Stimulated activated CD8-positive, alpha-beta memory T cell treated with anti-CD3 and anti-CD28 coated beads, Interleukin-7, amount 100 ng/mL, for 24 hours (primary cell): ENCODE data around the gene LRRC14B.
"Not testable (repeated sequence)": the region's sequence is repeated elsewhere in the genome, so short reads cannot be mapped to it uniquely, and the experiment has no call there.

Experiments used
- DNase-seq: peaks from one replicate; pipeline ENCODE4 v3.0.0-alpha.2; 2020; ENCODE audit warnings: low read depth

LRRC14B gene

GRCh38 chr5:160921-161802, 30.1 kb upstream of the LRRC14B start:
- no peak for DNase-seq

- no peak for DNase-seq
These were observed 29.5 kb upstream of the LRRC14B start for GRCh38 chr5:161803-162110.

- no peak for DNase-seq
These were observed 29.1 kb upstream of the LRRC14B start for GRCh38 chr5:162190-162564.

- no peak for DNase-seq
These were observed 28.5 kb upstream of the LRRC14B start for GRCh38 chr5:162565-163337.

GRCh38 chr5:163338-163620, 28.0 kb upstream of the LRRC14B start:
- no peak for DNase-seq

GRCh38 chr5:163841-164240, 27.5 kb upstream of the LRRC14B start:
- DNase-seq, result no peak

GRCh38 chr5:164244-164643, 27.1 kb upstream of the LRRC14B start:
- DNase-seq, result no peak

GRCh38 chr5:164783-165182, 26.5 kb upstream of the LRRC14B start:
- not testable (repeated sequence) for DNase-seq

GRCh38 chr5:166441-167372, 24.6 kb upstream of the LRRC14B start:
- no peak for DNase-seq

- no peak for DNase-seq
These were observed 23.8 kb upstream of the LRRC14B start for GRCh38 chr5:167511-167910.

- no peak for DNase-seq
These were observed 23.2 kb upstream of the LRRC14B start for GRCh38 chr5:167982-168660.

GRCh38 chr5:169071-169727, 22.1 kb upstream of the LRRC14B start:
- DNase-seq, result no peak

GRCh38 chr5:169728-170094, 21.6 kb upstream of the LRRC14B start:
- no peak for DNase-seq

GRCh38 chr5:170971-171800, 20.1 kb upstream of the LRRC14B start:
- DNase-seq, result no peak

- no peak for DNase-seq
These were observed 19.4 kb upstream of the LRRC14B start for GRCh38 chr5:171801-172331.

GRCh38 chr5:172421-172820, 18.9 kb upstream of the LRRC14B start:
- DNase-seq, result no peak

- DNase-seq, result no peak
These were observed 18.4 kb upstream of the LRRC14B start for GRCh38 chr5:172841-173251.

GRCh38 chr5:173392-174290, 17.7 kb upstream of the LRRC14B start:
- no peak for DNase-seq

- no peak for DNase-seq
These were observed 17.0 kb upstream of the LRRC14B start for GRCh38 chr5:174291-174600.
